Thoracic aorta (tissue), 2 donors: ENCODE measurements around the gene FIBP. TPM values are rescaled to one million over a fixed set of nuclear protein-coding genes. Genes with fewer than 3 reads are reported as not detected.

Experiments used
- ATAC-seq: fragments of 150-250 bp; one replicate; pipeline ENCODE4 v1.8.0; 2017; ENCODE audit warnings: low read depth; ENCODE audit not compliant: insufficient number of reproducible peaks, low FRiP score
- DNase-seq: peaks from one replicate; pipeline ENCODE4 v3.0.0-alpha.2; 2020; ENCODE audit warnings: low spot score
- H3K27ac ChIP-seq, 2 donors: fragments of 200-600 bp; sonication (generic); 1 replicate in 1 of 2; 2 replicates in 1 of 2; pipeline ENCODE4 v1.5.1; 2016; ENCODE audit warnings: mild to moderate bottlenecking in 2 of 2, moderate library complexity in 2 of 2
- H3K27me3 ChIP-seq: fragments of 200-600 bp; sonication (generic); replicated peaks from 2 replicates; pipeline ENCODE4 v1.6.0; 2016; ENCODE audit warnings: mild to moderate bottlenecking; ENCODE audit not compliant: insufficient read depth
- H3K36me3 ChIP-seq: fragments of 200-600 bp; sonication (generic); one replicate; pipeline ENCODE4 v1.5.1; 2016
- H3K4me1 ChIP-seq, 2 donors: fragments of 200-600 bp; sonication (generic); 1 replicate in 1 of 2; 2 replicates in 1 of 2; pipeline versions ENCODE4 v1.5.1 to v1.6.0; 2016; ENCODE audit warnings: low read depth in 2 of 2, mild to moderate bottlenecking in 1 of 2; ENCODE audit not compliant: control insufficient read depth in 1 of 2
- H3K4me3 ChIP-seq: fragments of 200-600 bp; sonication (generic); 2 replicates; pipeline ENCODE4 v1.5.1; 2016; ENCODE audit warnings: mild to moderate bottlenecking
- H3K9me3 ChIP-seq: fragments of 200-600 bp; sonication (generic); 2 replicates; pipeline ENCODE4 v1.5.1; 2016
- CTCF ChIP-seq: fragments of 200-600 bp; sonication (generic); IDR thresholded peaks from one replicate; pipeline ENCODE4 v1.5.1; 2019; ENCODE audit warnings: antibody characterized with exemption
- total RNA-seq, 2 donors: library from RNA; depleted of rRNA; stranded (reverse); fragments of >200 nt; gene quantifications; one replicate each; pipeline versions ENCODE4 v1.1.0 to v1.2.3, GENCODE V29; 2016

FIBP gene
- total RNA-seq, 2 donors from 2014 or later, result 50.4 to 111 TPM

GRCh38 chr11:65898656-65899355 lies 10.5 kb upstream of the FIBP start:
- no peak for ATAC-seq
- Histone ChIP-seq H3K4me1 (peaks cover 5 to 30% of the 10 kb centered on the region in 2 donors), H3K36me3 (no peaks in the 10 kb centered on the region), H3K27me3 (no peaks in the 10 kb centered on the region), H3K27ac (peak overlapping the region; percentile 65 to 77), H3K4me3 (peak overlapping the region; percentile 88), H3K9me3 (no peaks in the 10 kb centered on the region)
- no peak for TF ChIP-seq CTCF
- DNase-seq, result no peak

GRCh38 chr11:65897020-65897471 lies 8.8 kb upstream of the FIBP start:
- Histone ChIP-seq H3K27me3 (no peaks in the 10 kb centered on the region), H3K4me1 (peaks cover 16 to 48% of the 10 kb centered on the region in 2 donors), H3K4me3 (no peak overlapping the region), H3K36me3 (no peaks in the 10 kb centered on the region), H3K9me3 (no peaks in the 10 kb centered on the region), H3K27ac (peak overlapping the region in 1 of 2 donors; percentile 48)
- no peak for TF ChIP-seq CTCF
- no peak for ATAC-seq
- DNase-seq, result no peak

- H3K27me3 ChIP-seq, result no peaks in the 10 kb centered on the region
- H3K4me3 ChIP-seq, result no peak overlapping the region
- no peak for ATAC-seq
- DNase-seq, result no peak
- H3K4me1 ChIP-seq, result peaks cover 19 to 55% of the 10 kb centered on the region in 2 donors
- H3K36me3 ChIP-seq, result no peaks in the 10 kb centered on the region
- no peaks in the 10 kb centered on the region for H3K9me3 ChIP-seq
- H3K27ac ChIP-seq, result peak overlapping the region in 1 of 2 donors; percentile 48
- no peak for TF ChIP-seq CTCF
Measured at GRCh38 chr11:65896034-65896999, 8.0 kb upstream of the FIBP start.

- no peaks in the 10 kb centered on the region for H3K36me3 ChIP-seq
- ATAC-seq, result no peak
- H3K27me3 ChIP-seq, result no peaks in the 10 kb centered on the region
- H3K27ac ChIP-seq, result no peak overlapping the region
- TF ChIP-seq CTCF, result no peak
- DNase-seq, result no peak
- no peak overlapping the region for H3K4me3 ChIP-seq
- H3K4me1 ChIP-seq, result peaks cover 19 to 58% of the 10 kb centered on the region in 2 donors
- H3K9me3 ChIP-seq, result no peaks in the 10 kb centered on the region
Measured at GRCh38 chr11:65895482-65895981, 7.3 kb upstream of the FIBP start.
